Peyer's patch (tissue), 4 donors: ENCODE results near the gene SERPINB1. TPM values are rescaled to one million over a fixed set of nuclear protein-coding genes. Genes with fewer than 3 reads are reported as not detected.

Experiments
- DNase-seq, 3 donors: peaks; one replicate each; pipeline ENCODE4 v3.0.0-alpha.2; 2017 to 2019
- H3K27ac ChIP-seq, 4 donors: fragments of 200-600 bp; sonication (generic); one replicate each; pipeline ENCODE4 v1.5.1; 2016 to 2019
- H3K27me3 ChIP-seq, 2 donors: fragments of 200-600 bp; sonication (generic); one replicate each; pipeline ENCODE4 v1.5.1; 2019
- H3K36me3 ChIP-seq, 3 donors: fragments of 200-600 bp; sonication (generic); one replicate each; pipeline ENCODE4 v1.5.1; 2016 to 2019
- H3K4me1 ChIP-seq, 4 donors: fragments of 200-600 bp; sonication (generic); one replicate each; pipeline ENCODE4 v1.5.1; 2016 to 2019
- H3K4me3 ChIP-seq, 4 donors: fragments of 200-600 bp; sonication (generic); 1 replicate in 3 of 4; 2 replicates in 1 of 4; pipeline ENCODE4 v1.5.1; 2016 to 2019; ENCODE audit warnings: mild to moderate bottlenecking in 1 of 4
- H3K9me3 ChIP-seq, 4 donors: fragments of 200-600 bp; sonication (generic); one replicate each; pipeline ENCODE4 v1.5.1; 2016 to 2019; ENCODE audit warnings: mild to moderate bottlenecking in 1 of 4
- POLR2A ChIP-seq, 2 donors: fragments of 450-650 bp; IDR thresholded peaks; one replicate each; pipeline ENCODE4 v1.5.1; 2017; ENCODE audit warnings: antibody characterized with exemption in 2 of 2, mild to moderate bottlenecking in 2 of 2, moderate library complexity in 2 of 2
- total RNA-seq, 4 donors: library from RNA; depleted of rRNA; stranded (reverse); fragments of >200 nt; gene quantifications; one replicate each; pipeline ENCODE4 v1.1.0, GENCODE V29; 2016
- TF ChIP-seq, protein P1 (sequence below), 6 experiments: fragments of 450-650 bp in 4 of 6; fragments of 200-600 bp in 2 of 6; sonication (generic) in 1 of 6; IDR thresholded peaks; one replicate each; pipeline ENCODE4 v1.5.1; 2017 to 2019; ENCODE audit warnings: antibody characterized with exemption in 6 of 6, mild to moderate bottlenecking in 3 of 6, moderate library complexity in 1 of 6

SERPINB1 gene
- total RNA-seq, 4 donors from 2014 or later, result 58.6 to 122 (median 86.4) TPM

DNA sequence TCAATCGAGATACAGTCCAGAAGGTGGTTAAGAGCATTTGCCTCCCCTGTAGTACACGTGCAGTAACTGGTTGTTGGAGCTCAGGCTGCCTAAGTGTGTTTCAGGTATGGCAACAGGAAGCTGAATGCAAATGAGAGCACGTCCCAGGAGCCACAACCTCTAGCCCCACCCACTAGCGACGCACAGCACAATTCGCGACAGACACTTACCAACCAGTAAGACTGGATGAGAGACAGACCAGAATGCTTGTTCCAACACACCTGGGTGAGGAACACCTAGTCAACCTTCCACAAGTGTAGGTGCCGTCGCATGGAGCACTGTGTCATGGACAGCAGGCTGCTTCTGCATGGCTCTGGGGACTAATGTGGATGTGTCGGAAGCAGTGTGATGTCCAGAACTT, 7.2 kb upstream of the SERPINB1 start:
- TF ChIP-seq, protein P1, sequence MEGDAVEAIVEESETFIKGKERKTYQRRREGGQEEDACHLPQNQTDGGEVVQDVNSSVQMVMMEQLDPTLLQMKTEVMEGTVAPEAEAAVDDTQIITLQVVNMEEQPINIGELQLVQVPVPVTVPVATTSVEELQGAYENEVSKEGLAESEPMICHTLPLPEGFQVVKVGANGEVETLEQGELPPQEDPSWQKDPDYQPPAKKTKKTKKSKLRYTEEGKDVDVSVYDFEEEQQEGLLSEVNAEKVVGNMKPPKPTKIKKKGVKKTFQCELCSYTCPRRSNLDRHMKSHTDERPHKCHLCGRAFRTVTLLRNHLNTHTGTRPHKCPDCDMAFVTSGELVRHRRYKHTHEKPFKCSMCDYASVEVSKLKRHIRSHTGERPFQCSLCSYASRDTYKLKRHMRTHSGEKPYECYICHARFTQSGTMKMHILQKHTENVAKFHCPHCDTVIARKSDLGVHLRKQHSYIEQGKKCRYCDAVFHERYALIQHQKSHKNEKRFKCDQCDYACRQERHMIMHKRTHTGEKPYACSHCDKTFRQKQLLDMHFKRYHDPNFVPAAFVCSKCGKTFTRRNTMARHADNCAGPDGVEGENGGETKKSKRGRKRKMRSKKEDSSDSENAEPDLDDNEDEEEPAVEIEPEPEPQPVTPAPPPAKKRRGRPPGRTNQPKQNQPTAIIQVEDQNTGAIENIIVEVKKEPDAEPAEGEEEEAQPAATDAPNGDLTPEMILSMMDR (IDR thresholded peaks at IDR 0.05), result no peak
- no peak for TF ChIP-seq POLR2A (IDR thresholded peaks at IDR 0.05)
- Histone ChIP-seq H3K27ac (peak overlapping the region in 1 of 4 donors; percentile 42), H3K27me3 (no peaks in the 10 kb centered on the region), H3K9me3 (no peaks in the 10 kb centered on the region), H3K4me3 (no peak overlapping the region), H3K4me1 (peaks cover 0 to 4% (median 0%) of the 10 kb centered on the region in 4 donors), H3K36me3 (no peaks in the 10 kb centered on the region)
- peak; percentile 53 to 78 (median 76) for DNase-seq

DNA sequence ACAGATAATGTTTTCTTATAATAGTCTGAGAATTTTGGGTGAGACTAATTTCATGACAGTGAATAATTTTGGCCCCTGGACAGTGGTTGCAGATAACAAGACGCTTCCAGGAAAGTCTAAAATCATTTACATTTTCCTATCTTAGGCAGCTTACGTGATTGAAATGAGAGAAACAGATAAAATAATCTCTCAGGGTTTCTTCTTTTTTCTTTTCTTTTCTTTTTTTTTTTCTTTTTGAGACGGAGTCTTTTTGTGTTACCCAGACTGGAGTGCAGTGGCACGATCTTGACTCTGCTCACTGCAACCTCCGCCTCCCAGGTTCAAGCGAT, 4.2 kb upstream of the SERPINB1 start:
- H3K27me3 ChIP-seq, result no peaks in the 10 kb centered on the region
- no peaks in the 10 kb centered on the region for H3K9me3 ChIP-seq
- peaks cover 0 to 11% (median 0%) of the 10 kb centered on the region in 4 donors for H3K4me1 ChIP-seq
- DNase-seq, result no peak
- peak overlapping the region in 2 of 4 donors; percentile 26 to 69 for H3K27ac ChIP-seq
- H3K36me3 ChIP-seq, result no peaks in the 10 kb centered on the region
- H3K4me3 ChIP-seq, result no peak overlapping the region
- TF ChIP-seq, protein P1 (IDR thresholded peaks at IDR 0.05), result no peak
- no peak for TF ChIP-seq POLR2A (IDR thresholded peaks at IDR 0.05)

- H3K4me3 ChIP-seq, result no peak overlapping the region
- no peaks in the 10 kb centered on the region for H3K27me3 ChIP-seq
- H3K9me3 ChIP-seq, result no peaks in the 10 kb centered on the region
- no peak overlapping the region for H3K27ac ChIP-seq
- H3K4me1 ChIP-seq, result peaks cover 0 to 29% (median 10%) of the 10 kb centered on the region in 4 donors
- no peaks in the 10 kb centered on the region for H3K36me3 ChIP-seq
- DNase-seq, result no peak
- TF ChIP-seq, protein P1 (IDR thresholded peaks at IDR 0.05), result no peak
- TF ChIP-seq POLR2A (IDR thresholded peaks at IDR 0.05), result no peak
Measured at GRCh38 chr6:2844008-2844407, 2.3 kb upstream of the SERPINB1 start.

- DNase-seq, result peak in 1 of 3 donors; percentile 41
- no peak for TF ChIP-seq POLR2A (IDR thresholded peaks at IDR 0.05)
- TF ChIP-seq, protein P1 (IDR thresholded peaks at IDR 0.05), result no peak
Measured at GRCh38 chr6:2843138-2843740, 1.6 kb upstream of the SERPINB1 start.

DNA sequence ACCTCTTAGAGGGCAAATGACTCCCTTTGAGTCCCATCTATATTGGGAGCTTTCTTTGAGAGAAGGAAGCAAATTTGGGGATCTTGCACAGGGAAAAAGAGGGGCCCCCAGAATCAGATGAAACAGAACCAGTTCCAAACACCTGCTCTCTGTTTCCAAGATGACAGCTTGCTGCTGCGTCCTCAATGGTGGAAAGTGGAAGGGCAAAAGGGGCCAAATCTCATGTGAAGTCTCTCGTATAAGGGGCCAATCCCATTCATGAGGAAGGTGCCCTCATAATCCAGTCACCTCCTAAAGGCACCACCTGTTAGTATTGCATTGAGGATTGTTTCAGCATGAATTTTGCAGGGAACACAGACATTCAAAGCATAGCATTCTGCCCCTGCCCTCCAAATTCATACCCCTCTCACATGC, 483 bp upstream of the SERPINB1 start:
- no peaks in the 10 kb centered on the region for H3K27me3 ChIP-seq
- peaks cover 0 to 12% (median 0%) of the 10 kb centered on the region in 3 donors for H3K36me3 ChIP-seq
- H3K4me3 ChIP-seq, result peak overlapping the region; percentile 67 to 77 (median 68)
- H3K4me1 ChIP-seq, result peaks cover 0 to 36% (median 10%) of the 10 kb centered on the region in 4 donors
- H3K27ac ChIP-seq, result peak overlapping the region; percentile 91 to 99 (median 96)
- DNase-seq, result no peak
- TF ChIP-seq, protein P1 (IDR thresholded peaks at IDR 0.05), result peak in 1 of 6 experiments; percentile 1
- no peak for TF ChIP-seq POLR2A (IDR thresholded peaks at IDR 0.05)
- no peaks in the 10 kb centered on the region for H3K9me3 ChIP-seq

More at GRCh38 chr6:2843138-2843740, 1.6 kb upstream of the SERPINB1 start:
- no peak overlapping the region for H3K4me3 ChIP-seq
- H3K27me3 ChIP-seq, result no peaks in the 10 kb centered on the region
- peaks cover 0 to 34% (median 10%) of the 10 kb centered on the region in 4 donors for H3K4me1 ChIP-seq
- peaks cover 0 to 2% (median 0%) of the 10 kb centered on the region in 3 donors for H3K36me3 ChIP-seq
- H3K27ac ChIP-seq, result peak overlapping the region in 1 of 4 donors; percentile 91
- no peaks in the 10 kb centered on the region for H3K9me3 ChIP-seq
